Lower lobe of right lung (tissue), 2 donors: ENCODE data around the gene IL15RA. TPM values are rescaled to one million over a fixed set of nuclear protein-coding genes. Genes with fewer than 3 reads are reported as not detected.

Source experiments
- ATAC-seq, 2 donors: fragments of 200-7000 bp; cut with Tn5 transposase; one replicate each; pipeline ENCODE4 v1.9.1; 2020 to 2022; ENCODE audit warnings: mild to moderate bottlenecking in 2 of 2, moderate library complexity in 2 of 2
- DNase-seq: peaks from one replicate; pipeline ENCODE4 v3.0.0-alpha.2; 2020
- H3K27ac ChIP-seq: fragments of 200-600 bp; one replicate; pipeline ENCODE4 v1.8.0; 2022
- H3K27me3 ChIP-seq: fragments of 200-600 bp; one replicate; pipeline ENCODE4 v1.8.0; 2022; ENCODE audit warnings: low read depth
- H3K36me3 ChIP-seq: fragments of 200-600 bp; one replicate; pipeline ENCODE4 v1.8.0; 2022; ENCODE audit warnings: mild to moderate bottlenecking
- H3K4me1 ChIP-seq: fragments of 200-600 bp; one replicate; pipeline ENCODE4 v1.8.0; 2022
- H3K4me3 ChIP-seq: fragments of 200-600 bp; one replicate; pipeline ENCODE4 v1.8.0; 2022; ENCODE audit warnings: mild to moderate bottlenecking
- H3K9me3 ChIP-seq: fragments of 200-600 bp; one replicate; pipeline ENCODE4 v1.8.0; 2022
- intact Hi-C: fragments of 100-400 bp; cut with DNase I; formaldehyde crosslinking; loops from one replicate; pipeline ENCODE4 v1.11.0; 2022
- total RNA-seq: library from RNA; stranded (reverse); fragmentation: NEBNext Ultra II Directional; extraction: Animal tissue kit (Norgen Biotek cat#: 25700); gene quantifications from one replicate; pipeline ENCODE4 v1.2.1, GENCODE V29; 2021
- TF ChIP-seq, protein P1 (sequence below): fragments of 200-600 bp; IDR thresholded peaks from one replicate; pipeline ENCODE4 v1.8.0; 2022; ENCODE audit warnings: antibody characterized with exemption, mild to moderate bottlenecking
- donor health status: DM: no; HTN: yes; CAD: no; lungs with severe emphysema.

The IL15RA gene
- total RNA-seq, 1 donor from 2014 or later, result 28.5 TPM

DNA sequence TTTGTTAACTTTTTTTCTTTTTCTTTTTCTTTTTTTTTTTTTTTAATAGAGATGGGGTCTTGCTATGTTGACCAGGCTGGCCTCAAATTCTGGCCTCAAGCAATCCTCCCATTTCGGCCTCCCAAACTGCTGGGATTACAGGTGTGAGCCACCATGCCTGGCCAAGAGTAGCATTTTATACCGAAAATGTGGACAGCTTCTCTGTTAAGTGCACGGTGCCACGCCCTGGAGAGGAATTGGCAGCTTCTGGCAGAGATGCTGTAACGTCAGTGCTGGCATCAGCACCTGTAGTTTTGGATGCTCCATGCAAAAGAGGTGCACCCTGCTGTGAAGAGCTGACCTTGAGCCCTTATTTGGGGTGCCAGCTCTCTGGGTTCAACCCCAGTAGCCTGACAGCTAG, 18.2 kb downstream of the IL15RA start:
- peak; percentile 13 for DNase-seq

DNA sequence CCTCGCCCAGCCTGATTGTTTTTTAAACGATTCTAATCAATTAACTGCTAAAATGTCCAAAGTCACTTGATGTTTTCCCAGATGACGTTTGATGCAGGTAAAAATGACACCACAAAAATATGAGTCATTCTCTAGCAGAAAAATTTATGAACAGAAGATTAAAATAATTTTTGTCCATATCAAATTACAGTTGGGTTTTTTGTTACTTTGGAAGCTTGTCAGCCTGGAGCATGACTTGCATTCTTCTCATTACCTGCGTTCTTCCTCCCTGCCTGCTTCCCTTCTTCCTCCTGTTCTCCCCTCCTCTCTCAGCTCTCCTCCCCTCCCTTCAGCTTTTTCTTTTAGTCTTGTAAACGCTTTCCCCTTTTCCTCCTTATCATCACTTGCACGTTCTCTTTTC, 18.7 kb downstream of the IL15RA start:
- no peak overlapping the region for H3K27ac ChIP-seq
- TF ChIP-seq, protein P1, sequence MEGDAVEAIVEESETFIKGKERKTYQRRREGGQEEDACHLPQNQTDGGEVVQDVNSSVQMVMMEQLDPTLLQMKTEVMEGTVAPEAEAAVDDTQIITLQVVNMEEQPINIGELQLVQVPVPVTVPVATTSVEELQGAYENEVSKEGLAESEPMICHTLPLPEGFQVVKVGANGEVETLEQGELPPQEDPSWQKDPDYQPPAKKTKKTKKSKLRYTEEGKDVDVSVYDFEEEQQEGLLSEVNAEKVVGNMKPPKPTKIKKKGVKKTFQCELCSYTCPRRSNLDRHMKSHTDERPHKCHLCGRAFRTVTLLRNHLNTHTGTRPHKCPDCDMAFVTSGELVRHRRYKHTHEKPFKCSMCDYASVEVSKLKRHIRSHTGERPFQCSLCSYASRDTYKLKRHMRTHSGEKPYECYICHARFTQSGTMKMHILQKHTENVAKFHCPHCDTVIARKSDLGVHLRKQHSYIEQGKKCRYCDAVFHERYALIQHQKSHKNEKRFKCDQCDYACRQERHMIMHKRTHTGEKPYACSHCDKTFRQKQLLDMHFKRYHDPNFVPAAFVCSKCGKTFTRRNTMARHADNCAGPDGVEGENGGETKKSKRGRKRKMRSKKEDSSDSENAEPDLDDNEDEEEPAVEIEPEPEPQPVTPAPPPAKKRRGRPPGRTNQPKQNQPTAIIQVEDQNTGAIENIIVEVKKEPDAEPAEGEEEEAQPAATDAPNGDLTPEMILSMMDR, result no peak
- H3K4me3 ChIP-seq, result no peak overlapping the region
- no peaks in the 10 kb centered on the region for H3K4me1 ChIP-seq
- intact Hi-C loops, result no loop called here
- peaks cover 82% of the 10 kb centered on the region for H3K36me3 ChIP-seq
- no peaks in the 10 kb centered on the region for H3K9me3 ChIP-seq
- no peaks in the 10 kb centered on the region for H3K27me3 ChIP-seq
- DNase-seq (no peak), ATAC-seq (no peak)

More for the DNA sequence above, 18.2 kb downstream of the IL15RA start:
- Histone ChIP-seq H3K36me3 (peaks cover 82% of the 10 kb centered on the region), H3K4me1 (no peaks in the 10 kb centered on the region), H3K4me3 (no peak overlapping the region), H3K9me3 (no peaks in the 10 kb centered on the region), H3K27me3 (no peaks in the 10 kb centered on the region), H3K27ac (no peak overlapping the region)
- TF ChIP-seq, protein P1, result no peak
- intact Hi-C loops, result no loop called here
- no peak for ATAC-seq

DNA sequence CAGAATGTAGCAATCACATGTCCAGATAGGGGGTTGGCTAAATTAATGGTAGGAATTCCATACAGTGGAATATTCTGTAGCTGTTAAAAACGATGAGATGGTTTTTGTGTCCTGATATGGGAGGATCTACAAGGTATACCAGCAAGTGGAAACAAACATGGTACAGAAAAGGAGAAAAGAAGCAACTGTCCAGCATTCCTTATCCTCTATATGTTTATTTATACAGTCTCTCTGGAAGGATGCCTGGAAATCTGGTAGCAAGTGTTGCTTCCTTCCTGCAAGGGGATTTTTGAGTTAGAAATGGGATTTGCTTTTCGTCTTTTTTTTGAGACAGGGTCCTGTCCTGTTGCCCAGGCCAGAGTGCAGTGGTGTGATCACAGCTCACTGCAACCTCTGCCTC, 19.3 kb downstream of the IL15RA start:
- H3K4me3 ChIP-seq, result no peak overlapping the region
- DNase-seq, result no peak
- H3K4me1 ChIP-seq, result no peaks in the 10 kb centered on the region
- no peak for ATAC-seq
- H3K27me3 ChIP-seq, result no peaks in the 10 kb centered on the region
- H3K36me3 ChIP-seq, result peaks cover 82% of the 10 kb centered on the region
- H3K9me3 ChIP-seq, result no peaks in the 10 kb centered on the region
- no peak overlapping the region for H3K27ac ChIP-seq
- TF ChIP-seq, protein P1, result no peak
- intact Hi-C loops, result no loop called here

DNA sequence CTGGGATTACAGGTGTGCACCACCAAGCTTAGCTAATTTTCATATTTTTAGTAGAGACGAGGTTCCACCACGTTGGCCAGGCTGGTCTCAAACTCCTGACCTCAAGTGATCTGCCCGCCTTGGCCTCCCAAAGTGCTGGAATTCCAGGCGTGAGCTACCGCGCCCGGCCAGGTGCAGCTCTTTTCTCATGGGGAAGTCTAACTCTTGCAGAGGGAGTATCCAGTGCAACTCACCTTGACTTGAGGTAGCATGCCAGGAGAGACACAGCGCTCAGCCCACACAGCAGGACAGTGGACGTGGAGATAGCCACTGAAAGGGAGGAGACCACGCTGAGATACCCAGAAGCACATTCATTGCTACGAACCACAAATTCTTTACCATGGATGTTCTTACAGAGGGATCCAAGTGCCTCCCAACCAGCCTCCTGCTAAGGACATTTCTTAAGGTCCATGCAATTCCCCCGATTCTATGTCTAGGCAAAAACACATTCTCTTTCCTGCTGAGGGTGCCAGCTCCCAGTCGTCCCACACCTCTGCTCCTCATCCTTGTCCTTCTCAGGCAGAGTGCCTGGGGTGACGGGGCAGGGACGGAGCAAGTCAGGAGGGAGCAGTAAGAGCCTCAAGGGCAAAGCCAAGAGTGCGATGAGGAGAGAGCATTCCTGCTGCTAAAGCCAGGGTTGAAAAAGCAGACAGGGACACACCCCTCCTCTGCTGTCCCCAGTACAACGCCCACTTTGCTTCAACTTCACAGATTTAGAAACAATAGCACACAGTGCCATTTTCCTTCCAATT, 21.0 kb downstream of the IL15RA start:
- H3K36me3 ChIP-seq, result peaks cover 81% of the 10 kb centered on the region

DNA sequence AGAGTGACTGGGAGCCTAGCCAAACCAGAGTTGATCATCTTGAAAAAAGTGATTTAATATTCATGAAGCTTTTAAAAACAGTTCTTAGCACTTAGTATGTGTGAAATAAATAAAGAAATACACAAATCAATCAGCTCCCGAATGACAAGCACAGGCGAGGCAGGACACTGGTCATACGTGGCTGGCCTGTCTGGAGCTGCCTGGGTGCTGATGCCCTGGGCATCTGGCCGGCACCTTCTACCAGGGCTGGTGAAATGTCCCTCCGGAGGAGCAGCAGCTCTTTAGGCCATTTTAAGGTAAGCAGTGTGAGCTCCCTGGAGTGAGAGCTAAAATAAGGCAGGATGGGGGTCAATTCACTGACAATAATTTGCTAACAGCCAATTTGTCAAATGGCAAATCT, 23.7 kb downstream of the IL15RA start:
- ATAC-seq (no peak), DNase-seq (peak; percentile 30)
- intact Hi-C loops, result no loop called here
- Histone ChIP-seq H3K9me3 (no peaks in the 10 kb centered on the region), H3K36me3 (peaks cover 56% of the 10 kb centered on the region), H3K4me3 (no peak overlapping the region), H3K27me3 (no peaks in the 10 kb centered on the region), H3K27ac (peak overlapping the region; percentile 14), H3K4me1 (peaks cover 30% of the 10 kb centered on the region)
- TF ChIP-seq, protein P1, result no peak

More for the DNA sequence above, 21.0 kb downstream of the IL15RA start:
- H3K4me1 ChIP-seq, result peaks cover 4% of the 10 kb centered on the region
- intact Hi-C loops, result no loop called here
- ATAC-seq (peak; percentile 40 to 54), DNase-seq (peak; percentile 45)
- no peaks in the 10 kb centered on the region for H3K9me3 ChIP-seq
- TF ChIP-seq, protein P1, result no peak
- no peak overlapping the region for H3K4me3 ChIP-seq
- no peaks in the 10 kb centered on the region for H3K27me3 ChIP-seq
- H3K27ac ChIP-seq, result no peak overlapping the region
